Stomach (tissue), 9 donors: ENCODE results near the gene BOD1L1. TPM values are rescaled to one million over a fixed set of nuclear protein-coding genes. Genes with fewer than 3 reads are reported as not detected.
A peak's percentile ranks its signal among the peaks of the same experiment; 100 is the strongest.

Experiments
- DNase-seq, 2 donors: peaks; one replicate each; pipeline versions ENCODE4 v3.0.0 to v3.0.0-alpha.2; 2013 to 2019
- H3K27ac ChIP-seq, 5 donors: fragments of 200-600 bp in 4 of 5; sonication (generic) in 4 of 5; one replicate each; pipeline ENCODE4 v1.5.1; 2013 to 2019; ENCODE audit warnings: mild to moderate bottlenecking in 1 of 5, moderate library complexity in 1 of 5
- H3K27me3 ChIP-seq, 3 donors: fragments of 200-600 bp; sonication (generic); one replicate each; pipeline ENCODE4 v1.5.1; 2017 to 2019; ENCODE audit warnings: mixed run types in 1 of 3
- H3K36me3 ChIP-seq, 4 donors: fragments of 200-600 bp; sonication (generic); 1 replicate in 3 of 4; 2 replicates in 1 of 4; pipeline ENCODE4 v1.5.1; 2016 to 2019
- H3K4me1 ChIP-seq, 4 donors: fragments of 200-600 bp; sonication (generic); one replicate each; pipeline ENCODE4 v1.5.1; 2016 to 2019
- H3K4me3 ChIP-seq, 4 donors: fragments of 200-600 bp; sonication (generic) in 3 of 4; one replicate each; pipeline ENCODE4 v1.5.1; 2016 to 2019; ENCODE audit warnings: mild to moderate bottlenecking in 1 of 4
- H3K9me3 ChIP-seq, 4 donors: fragments of 200-600 bp; sonication (generic); one replicate each; pipeline ENCODE4 v1.5.1; 2016 to 2019
- EP300 ChIP-seq: sonication (generic); formaldehyde crosslinking; IDR thresholded peaks from one replicate; pipeline ENCODE4 v1.6.1; 2017; ENCODE audit warnings: antibody characterized with exemption
- POLR2A ChIP-seq, 4 donors: fragments of 450-650 bp; IDR thresholded peaks; one replicate each; pipeline ENCODE4 v1.6.1; 2016; ENCODE audit warnings: antibody characterized with exemption in 4 of 4, control low read depth in 2 of 4, mild to moderate bottlenecking in 1 of 4, moderate library complexity in 1 of 4
- POLR2AphosphoS5 ChIP-seq, 3 donors: sonication (generic); formaldehyde crosslinking; IDR thresholded peaks; one replicate each; pipeline ENCODE4 v1.6.1; 2016; ENCODE audit warnings: antibody characterized with exemption in 3 of 3
- WGBS, 5 donors: extraction: QIAGEN DNeasy Blood & Tissue Kit in 3 of 5; methylation state at CpG; one replicate each; pipeline versions ENCODE4 v1.1.5 to v1.1.7; 2013 to 2018; 5-methylcytosine and 5-hydroxymethylcytosine counted together
- intact Hi-C: fragments of 100-400 bp; cut with DNase I; formaldehyde crosslinking; loops from one replicate; pipeline ENCODE4 v1.15.1; 2023; ENCODE audit warnings: low total_unique reads
- polyA plus RNA-seq, 3 donors: library from polyadenylated mRNA; stranded (reverse); fragments of 200-250 nt; gene quantifications; one replicate each; pipeline ENCODE4 v1.2.3, GENCODE V29; 2013
- total RNA-seq, 5 donors: library from RNA; depleted of rRNA; stranded (reverse); fragments of >200 nt; gene quantifications; one replicate each; pipeline versions ENCODE4 v1.1.0 to v1.2.3, GENCODE V29; 2014 to 2016
- TF ChIP-seq, protein P1 (sequence below), 7 experiments: fragments of 450-650 bp in 4 of 7; fragments of 200-600 bp in 3 of 7; sonication (generic) in 3 of 7; IDR thresholded peaks; one replicate each; pipeline ENCODE4 v1.5.1; 2016 to 2019; ENCODE audit warnings: antibody characterized with exemption in 7 of 7, control low read depth in 2 of 7, mild to moderate bottlenecking in 1 of 7
- donor health status: healthy with polysubstance abuse.
- donor health status: Bipolar disorder and iron deficiency.
- donor health status: healthy.

Gene BOD1L1
- total and polyA plus RNA-seq, 8 donors = 8.2 to 61.7 (median 33.4) TPM

DNA sequence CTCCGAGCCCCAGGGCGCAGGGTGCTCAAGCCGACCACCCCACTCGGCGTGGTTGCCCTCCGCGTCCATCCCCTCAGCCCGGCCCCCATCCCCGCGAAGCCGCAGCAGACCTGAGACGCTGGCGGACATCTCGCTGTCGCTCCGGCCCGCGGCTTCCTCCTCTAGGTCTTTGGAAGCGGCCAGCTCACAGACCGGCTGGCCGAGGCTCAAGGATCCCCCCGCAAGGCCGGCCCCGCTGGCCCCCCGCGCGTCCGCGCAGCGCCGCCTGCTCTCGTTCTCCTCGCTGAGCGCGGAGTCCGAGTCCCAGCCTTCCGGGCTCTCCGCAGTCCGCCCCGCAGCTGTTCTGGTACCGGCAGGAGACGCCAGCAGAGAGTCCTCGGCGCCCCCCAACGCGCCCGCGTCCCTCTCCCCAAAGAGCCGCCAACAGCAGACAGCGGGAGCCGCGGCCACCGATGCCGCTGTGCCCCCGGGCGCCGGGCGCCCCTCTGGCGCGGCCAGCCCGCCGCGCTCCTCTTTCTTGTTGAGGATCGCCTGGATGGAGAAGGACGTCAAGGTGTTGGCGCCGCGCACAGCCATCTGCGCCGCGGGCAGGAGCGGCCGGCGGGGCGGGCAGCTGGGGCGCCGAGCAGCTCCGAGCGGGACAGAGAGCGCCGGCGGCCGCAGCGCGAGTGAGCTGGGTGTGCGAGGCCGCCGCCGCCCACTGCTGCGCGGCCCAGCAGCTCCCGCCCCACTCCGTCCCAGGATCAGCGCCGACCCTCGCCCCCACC is 83.5 kb downstream of the BOD1L1 start, which contains the start of gene NKX3-2:
TSS of gene NKX3-2 (minus strand) at position 670 of the 767 bp plus-strand sequence. CDS start at position 576, 94 bp downstream.
- intact Hi-C loops = loop anchor here (10.0 kb wide), 1 partner anchor 809 kb away; no protein-coding TSS in a partner anchor
- DNase-seq = no peak
- TF ChIP-seq EP300 (no peak), POLR2A (IDR thresholded peaks at IDR 0.05) (no peak), POLR2AphosphoS5 (IDR thresholded peaks at IDR 0.05) (no peak)
- TF ChIP-seq, protein P1, sequence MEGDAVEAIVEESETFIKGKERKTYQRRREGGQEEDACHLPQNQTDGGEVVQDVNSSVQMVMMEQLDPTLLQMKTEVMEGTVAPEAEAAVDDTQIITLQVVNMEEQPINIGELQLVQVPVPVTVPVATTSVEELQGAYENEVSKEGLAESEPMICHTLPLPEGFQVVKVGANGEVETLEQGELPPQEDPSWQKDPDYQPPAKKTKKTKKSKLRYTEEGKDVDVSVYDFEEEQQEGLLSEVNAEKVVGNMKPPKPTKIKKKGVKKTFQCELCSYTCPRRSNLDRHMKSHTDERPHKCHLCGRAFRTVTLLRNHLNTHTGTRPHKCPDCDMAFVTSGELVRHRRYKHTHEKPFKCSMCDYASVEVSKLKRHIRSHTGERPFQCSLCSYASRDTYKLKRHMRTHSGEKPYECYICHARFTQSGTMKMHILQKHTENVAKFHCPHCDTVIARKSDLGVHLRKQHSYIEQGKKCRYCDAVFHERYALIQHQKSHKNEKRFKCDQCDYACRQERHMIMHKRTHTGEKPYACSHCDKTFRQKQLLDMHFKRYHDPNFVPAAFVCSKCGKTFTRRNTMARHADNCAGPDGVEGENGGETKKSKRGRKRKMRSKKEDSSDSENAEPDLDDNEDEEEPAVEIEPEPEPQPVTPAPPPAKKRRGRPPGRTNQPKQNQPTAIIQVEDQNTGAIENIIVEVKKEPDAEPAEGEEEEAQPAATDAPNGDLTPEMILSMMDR (IDR thresholded peaks at IDR 0.05) = no peak
- Histone ChIP-seq H3K27me3 (peaks cover 44 to 100% (median 99%) of the 10 kb centered on the region in 3 donors), H3K4me1 (peaks cover 45 to 90% (median 71%) of the 10 kb centered on the region in 4 donors), H3K36me3 (no peaks in the 10 kb centered on the region), H3K4me3 (peak within 1 kb of the TSS; percentile 55 to 74 (median 66)), H3K27ac (peak within 1 kb of the TSS in 1 of 5 donors; percentile 69), H3K9me3 (peaks cover 0 to 24% (median 3%) of the 10 kb centered on the region in 4 donors)
- WGBS, 5 donors = 1 to 3% (median 2%) methylated on average over 30 to 96 of the region's 96 CpGs

DNA sequence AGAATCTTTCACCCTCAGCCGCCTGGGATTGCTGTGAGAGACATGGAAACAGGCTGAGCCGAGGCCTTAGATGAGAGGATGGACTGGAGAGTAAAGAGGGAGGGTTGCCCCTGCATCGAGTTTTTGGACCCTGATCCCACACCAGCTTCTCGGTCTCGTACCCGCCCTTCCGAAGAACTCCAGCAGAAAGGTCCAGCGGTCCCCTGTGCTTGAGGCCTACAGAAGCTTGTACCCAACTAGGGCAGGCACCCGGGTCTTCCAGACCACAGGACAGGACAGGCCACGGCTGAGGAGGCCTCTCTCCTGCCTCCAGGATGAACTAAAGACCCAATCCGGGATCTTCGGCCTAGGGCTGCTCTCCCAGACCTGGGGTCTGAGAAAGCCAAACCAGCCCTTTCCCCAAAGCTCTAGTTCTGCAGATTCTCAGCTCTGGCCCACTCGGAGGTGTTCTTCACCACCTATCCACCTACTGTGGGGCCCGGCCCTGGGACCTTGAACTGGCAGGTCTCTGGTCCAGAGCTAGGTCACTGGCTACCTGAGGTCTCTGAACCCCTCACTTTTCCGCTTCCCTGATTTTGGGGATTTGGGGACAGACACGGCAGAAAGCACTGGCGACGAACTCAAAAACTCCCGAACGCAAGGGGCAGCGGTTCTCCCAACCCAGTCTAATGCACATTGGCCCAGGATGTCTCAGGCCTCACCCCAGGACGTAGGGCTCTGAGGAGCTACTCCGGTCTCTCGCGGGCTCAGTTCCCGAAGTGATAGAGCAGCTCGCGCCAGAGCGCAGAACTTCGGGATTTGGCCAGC is 84.3 kb downstream of the BOD1L1 start:
- 25 to 43% (median 32%) methylated on average over 21 to 30 of the region's 30 CpGs for WGBS, 5 donors
- Histone ChIP-seq H3K9me3 (peaks cover 0 to 28% (median 3%) of the 10 kb centered on the region in 4 donors), H3K4me1 (peaks cover 45 to 88% (median 70%) of the 10 kb centered on the region in 4 donors), H3K27me3 (peaks cover 44 to 100% (median 99%) of the 10 kb centered on the region in 3 donors), H3K27ac (peak overlapping the region in 1 of 5 donors; percentile 69), H3K36me3 (no peaks in the 10 kb centered on the region), H3K4me3 (peak overlapping the region; percentile 55 to 74 (median 66))
- TF ChIP-seq EP300 = no peak
- TF ChIP-seq POLR2AphosphoS5 (IDR thresholded peaks at IDR 0.05) = no peak
- TF ChIP-seq, protein P1 (IDR thresholded peaks at IDR 0.05) = no peak
- no peak for TF ChIP-seq POLR2A (IDR thresholded peaks at IDR 0.05)
- intact Hi-C loops = loop anchor here (10.0 kb wide), 1 partner anchor 808 kb away; no protein-coding TSS in a partner anchor
- DNase-seq = no peak

DNA sequence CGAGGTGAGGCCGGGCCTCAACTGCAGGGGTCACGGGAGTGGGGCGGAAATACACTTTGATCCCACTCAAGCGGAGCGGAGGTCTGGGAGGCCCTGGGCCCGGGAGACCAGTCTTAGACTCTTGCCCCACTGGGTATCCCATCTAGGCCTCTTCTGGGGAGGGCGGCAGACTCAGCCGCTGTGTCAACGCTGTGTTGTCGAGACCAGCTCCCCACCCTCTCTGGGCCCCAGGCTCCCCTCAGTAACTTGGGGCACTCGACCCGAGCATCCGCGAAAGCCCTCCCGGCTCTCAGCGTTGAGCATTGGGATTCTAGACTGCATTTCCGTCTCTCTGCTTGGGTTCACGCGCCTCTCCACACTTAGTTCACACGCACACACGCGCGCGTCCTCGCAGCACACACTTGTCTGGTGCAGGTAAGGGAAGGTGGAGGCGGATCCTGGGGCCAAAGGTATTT is 84.9 kb downstream of the BOD1L1 start:
- H3K27ac ChIP-seq = no peak overlapping the region
- WGBS, 5 donors = 25 to 63% (median 28%) methylated on average over 18 to 27 of the region's 27 CpGs
- peak overlapping the region; percentile 11 to 35 (median 16) for H3K4me3 ChIP-seq
- H3K9me3 ChIP-seq = peaks cover 0 to 28% (median 5%) of the 10 kb centered on the region in 4 donors
- peaks cover 42 to 86% (median 64%) of the 10 kb centered on the region in 4 donors for H3K4me1 ChIP-seq
- no peaks in the 10 kb centered on the region for H3K36me3 ChIP-seq
- H3K27me3 ChIP-seq = peaks cover 38 to 100% (median 99%) of the 10 kb centered on the region in 3 donors
- DNase-seq = no peak
- TF ChIP-seq POLR2A (IDR thresholded peaks at IDR 0.05) (no peak), POLR2AphosphoS5 (IDR thresholded peaks at IDR 0.05) (no peak), EP300 (no peak)
- TF ChIP-seq, protein P1 (IDR thresholded peaks at IDR 0.05) = no peak
- intact Hi-C loops = loop anchor here (10.0 kb wide), 1 partner anchor 808 kb away; no protein-coding TSS in a partner anchor
